GM21619 (cell line): ENCODE data around the gene FAM227B.
"Not testable (repeated sequence)": the region's sequence is repeated elsewhere in the genome, so short reads cannot be mapped to it uniquely, and the experiment has no call there.

Experiments used
- ATAC-seq: cut with Tn5 transposase; IDR thresholded peaks from one replicate; pipeline ENCODE4 v1.9.1; 2021; ENCODE audit not compliant: unreplicated experiment

The FAM227B gene

GRCh38 chr15:49383266-49383665 lies 237.4 kb downstream of the FAM227B start:
- no peak for ATAC-seq

- no peak for ATAC-seq
Observed at GRCh38 chr15:49382394-49382793, 238.2 kb downstream of the FAM227B start.

DNA sequence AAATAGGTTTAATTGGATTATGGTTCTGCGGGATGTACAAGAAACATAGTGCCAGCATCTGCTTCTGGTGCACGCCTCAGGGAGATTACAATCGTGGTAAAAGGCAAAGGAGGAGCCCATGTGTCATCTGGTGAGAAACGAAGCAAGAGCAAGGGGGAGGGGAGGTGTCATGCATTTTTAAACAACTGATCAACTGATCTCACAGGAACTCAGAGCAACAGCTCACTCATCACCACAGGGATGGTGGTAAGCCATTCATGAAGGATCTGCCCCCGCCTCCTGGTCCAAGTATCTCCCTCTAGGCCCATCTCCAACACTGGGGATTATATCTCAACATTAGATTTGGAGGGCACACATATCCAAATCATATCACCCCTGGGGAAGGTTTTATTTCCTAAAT lies 239.7 kb downstream of the FAM227B start:
- ATAC-seq: no peak

GRCh38 chr15:49379996-49380395 lies 240.6 kb downstream of the FAM227B start:
- ATAC-seq: no peak

DNA sequence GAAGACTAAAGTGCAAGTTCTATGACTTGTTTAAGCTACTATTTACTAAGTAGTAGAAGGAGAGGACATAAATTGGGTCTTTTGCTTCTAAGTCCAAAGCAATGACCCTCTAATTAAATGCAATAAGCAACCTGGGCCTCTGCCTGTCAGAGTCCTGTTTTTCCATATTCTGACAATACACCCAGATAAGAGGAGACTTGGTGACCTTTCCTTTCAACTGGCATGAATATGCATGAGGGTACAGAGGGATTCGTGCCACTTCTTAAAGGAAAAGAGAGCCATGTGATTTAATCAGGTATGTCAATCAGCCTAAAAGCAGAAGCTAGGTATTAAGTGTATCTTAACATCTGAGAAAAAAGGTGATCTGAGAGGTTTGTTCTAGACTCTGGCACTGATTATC lies 248.3 kb downstream of the FAM227B start:
- ATAC-seq: no peak

GRCh38 chr15:49370782-49371181 lies 249.8 kb downstream of the FAM227B start:
- no peak for ATAC-seq

- ATAC-seq: no peak
Observed at GRCh38 chr15:49366496-49366895, 254.1 kb downstream of the FAM227B start.

- ATAC-seq: no peak
Observed at GRCh38 chr15:49361370-49361769, 259.2 kb downstream of the FAM227B start.

GRCh38 chr15:49354439-49354838 lies 266.2 kb downstream of the FAM227B start:
- ATAC-seq: not testable (repeated sequence)

- no peak for ATAC-seq
Observed at GRCh38 chr15:49343546-49343945, 277.1 kb downstream of the FAM227B start.

GRCh38 chr15:49339656-49340055 lies 281.0 kb downstream of the FAM227B start:
- no peak for ATAC-seq

DNA sequence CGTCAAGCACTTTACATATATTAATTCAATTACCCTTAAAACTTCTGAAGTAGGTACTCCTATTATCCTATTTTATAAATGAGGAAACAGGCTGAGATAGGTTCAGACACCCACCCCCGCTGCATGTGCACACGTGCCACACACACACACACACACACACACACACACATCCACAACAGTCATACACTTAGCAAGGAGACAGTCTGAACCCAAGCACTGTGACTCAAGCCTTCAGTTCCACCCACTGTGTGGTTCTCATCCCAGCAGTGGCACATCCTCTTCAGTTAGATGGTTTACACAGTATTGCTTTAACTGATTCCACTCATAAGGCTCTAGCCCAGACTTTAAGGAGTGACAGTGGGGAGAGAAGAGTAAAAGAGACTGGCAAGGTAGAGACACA lies 288.7 kb downstream of the FAM227B start:
- no peak for ATAC-seq

DNA sequence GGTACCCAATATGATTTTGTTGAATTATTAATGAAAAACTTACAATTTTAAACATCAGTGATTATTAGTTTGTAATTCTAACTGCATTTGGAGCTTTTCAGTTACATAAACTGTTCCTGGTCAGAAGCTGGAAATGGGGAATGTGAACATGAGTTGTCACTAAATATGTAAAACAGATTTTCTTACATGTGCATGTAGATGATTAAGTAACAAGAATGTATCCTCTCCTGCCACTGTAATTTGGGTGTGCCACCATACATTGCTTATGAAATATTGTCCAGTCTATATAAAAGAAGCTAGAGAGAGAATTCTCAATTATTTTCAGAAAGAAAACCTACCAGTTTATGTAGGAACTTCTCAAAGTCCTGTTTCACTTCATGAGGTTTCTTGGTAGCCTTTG lies 289.2 kb downstream of the FAM227B start:
- no peak for ATAC-seq

DNA sequence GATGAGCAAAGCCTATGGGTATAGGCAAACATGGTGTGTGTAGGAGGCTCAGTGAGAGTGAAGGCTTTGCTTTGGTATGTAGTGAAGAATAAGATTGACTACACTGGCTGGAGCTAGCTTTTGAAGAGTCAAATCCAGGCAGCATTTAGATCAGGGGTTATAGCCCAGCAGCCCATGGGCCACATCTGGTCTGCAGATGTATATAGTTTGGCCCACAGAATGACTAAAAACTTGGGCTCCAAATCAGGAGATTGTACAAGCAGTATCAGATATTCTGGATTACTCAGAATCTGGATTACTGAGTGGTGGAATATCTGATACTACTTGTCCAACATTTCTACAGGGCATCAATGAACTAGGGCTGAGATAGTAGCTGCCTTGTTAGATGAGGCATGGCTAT lies 290.5 kb downstream of the FAM227B start:
- ATAC-seq: no peak

- ATAC-seq: no peak
Observed at GRCh38 chr15:49328941-49329340, 291.7 kb downstream of the FAM227B start.

DNA sequence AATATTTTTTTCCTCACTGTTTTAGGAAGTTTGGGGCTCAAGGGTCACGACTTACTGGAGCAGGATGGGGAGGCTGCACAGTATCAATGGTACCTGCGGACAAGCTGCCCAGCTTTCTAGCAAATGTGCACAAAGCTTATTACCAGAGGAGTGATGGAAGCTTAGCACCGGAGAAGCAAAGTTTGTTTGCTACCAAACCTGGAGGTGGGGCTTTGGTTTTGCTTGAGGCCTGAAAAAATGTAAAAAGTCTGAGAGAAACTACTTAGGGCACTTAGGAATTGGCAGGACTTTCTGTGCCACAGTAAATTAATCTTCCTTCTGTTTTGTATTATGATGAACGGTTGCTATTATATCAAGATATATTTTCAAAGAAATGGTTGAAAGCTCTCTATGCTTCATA lies 292.7 kb downstream of the FAM227B start:
- no peak for ATAC-seq

GRCh38 chr15:49323207-49323606 lies 297.4 kb downstream of the FAM227B start:
- ATAC-seq: no peak

DNA sequence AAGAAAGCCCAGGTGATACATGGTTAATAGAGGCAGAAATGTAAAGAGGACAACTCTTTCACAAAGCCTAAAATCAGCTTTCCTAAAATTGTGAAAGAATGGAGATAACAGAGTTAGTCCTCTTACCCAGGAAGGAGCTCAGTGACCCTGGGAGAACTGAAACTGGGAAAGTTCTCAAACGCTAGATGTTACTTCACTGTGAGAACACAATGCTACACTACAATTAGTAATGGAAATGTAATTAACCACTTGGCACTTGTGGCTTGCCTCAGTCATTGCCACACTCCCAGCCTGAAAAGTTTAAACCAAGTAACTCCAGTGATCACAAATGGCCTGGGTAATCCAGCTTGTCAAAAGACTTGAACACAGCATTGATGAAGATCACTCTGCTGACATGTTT lies 300.3 kb downstream of the FAM227B start:
- no peak for ATAC-seq

GRCh38 chr15:49315391-49315823 lies 305.2 kb downstream of the FAM227B start:
- no peak for ATAC-seq

DNA sequence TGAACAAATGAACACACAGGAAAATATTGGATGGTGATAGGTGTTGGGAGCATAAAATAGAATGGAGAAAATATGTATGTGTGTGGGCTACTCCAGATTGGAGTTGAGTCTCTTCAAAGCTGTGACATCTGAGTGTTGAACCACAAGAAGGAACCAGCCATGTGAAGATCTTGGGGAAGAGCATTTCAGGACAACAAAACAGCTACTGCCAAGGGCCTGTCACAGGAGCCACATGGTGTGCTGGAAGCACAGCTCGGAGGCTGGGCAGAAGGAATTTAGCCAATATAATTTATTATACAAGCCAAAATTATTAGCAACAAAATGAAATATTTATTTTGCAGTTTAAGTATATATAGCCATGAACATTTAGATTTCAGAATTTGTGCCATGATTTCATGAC lies 305.9 kb downstream of the FAM227B start:
- ATAC-seq: no peak

DNA sequence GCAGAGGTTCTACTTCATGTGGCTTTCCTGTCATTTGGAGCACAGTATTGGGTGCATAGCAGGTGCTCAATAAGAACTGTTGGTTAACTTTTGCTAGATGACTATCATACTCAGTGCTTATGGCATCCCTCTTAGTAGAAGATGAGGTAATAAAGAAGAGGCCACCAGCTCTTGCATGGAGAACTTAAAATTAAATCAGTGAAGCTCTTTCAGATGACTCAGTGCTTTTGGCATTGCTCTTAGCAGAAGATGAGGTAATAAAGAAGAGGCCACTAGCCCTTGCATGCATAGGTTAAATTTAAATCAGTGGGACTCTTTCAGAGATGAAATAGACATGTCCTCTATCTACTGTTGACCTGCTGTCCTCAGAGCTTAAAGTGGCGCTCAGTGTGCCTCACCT lies 307.0 kb downstream of the FAM227B start:
- no peak for ATAC-seq

GRCh38 chr15:49309889-49310288 lies 310.7 kb downstream of the FAM227B start:
- no peak for ATAC-seq

- ATAC-seq: no peak
Observed at GRCh38 chr15:49308686-49309085, 311.9 kb downstream of the FAM227B start.

DNA sequence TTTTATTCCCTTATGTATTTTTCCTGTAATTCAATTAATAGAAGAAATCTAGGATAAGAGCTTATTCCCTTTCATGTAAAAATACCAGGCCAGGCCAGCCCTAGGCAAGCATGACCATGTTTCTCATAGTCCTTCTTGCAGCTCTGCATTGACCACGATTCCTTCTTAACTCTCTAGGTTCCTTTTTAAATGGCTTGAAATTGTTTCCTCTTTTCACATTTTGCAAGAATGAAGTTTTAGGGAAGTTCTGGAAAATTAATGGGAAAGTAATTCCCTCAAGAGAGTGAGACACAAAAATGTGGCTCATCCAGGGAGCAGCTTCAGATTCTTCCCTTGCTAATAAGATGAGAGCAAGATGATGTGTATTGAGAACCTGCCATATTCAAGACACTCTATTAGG lies 314.1 kb downstream of the FAM227B start:
- ATAC-seq: no peak
